Endodermal cell (in vitro differentiated cells): ENCODE measurements around the gene CACNA1E. TPM values are rescaled to one million over a fixed set of nuclear protein-coding genes. Genes with fewer than 3 reads are reported as not detected.

Experiments used
- DNase-seq: peaks from one replicate; pipeline ENCODE4 v3.0.0-alpha.2; 2017
- H3K27ac ChIP-seq: 2 replicates; pipeline ENCODE4 v1.5.1; 2013; ENCODE audit warnings: mild to moderate bottlenecking, low read depth, low read length, moderate library complexity
- H3K27me3 ChIP-seq: 2 replicates; pipeline ENCODE4 v1.6.1; 2013; ENCODE audit warnings: mild to moderate bottlenecking, low read length, moderate library complexity; ENCODE audit not compliant: insufficient read depth, control insufficient read depth, poor library complexity, severe bottlenecking
- H3K36me3 ChIP-seq: 2 replicates; pipeline ENCODE4 v1.7.0; 2013; ENCODE audit warnings: mild to moderate bottlenecking, low read length, moderate library complexity; ENCODE audit not compliant: control insufficient read depth, insufficient read depth
- H3K4me1 ChIP-seq: one replicate; pipeline ENCODE4 v1.7.0; 2013; ENCODE audit warnings: low read length; ENCODE audit not compliant: control insufficient read depth, insufficient read depth
- H3K4me3 ChIP-seq: 2 replicates; pipeline ENCODE4 v1.5.1; 2013; ENCODE audit warnings: mild to moderate bottlenecking, low read length, moderate library complexity
- H3K9ac ChIP-seq: 2 replicates; pipeline ENCODE4 v1.6.1; 2013; ENCODE audit warnings: mild to moderate bottlenecking, low read length, moderate library complexity; ENCODE audit not compliant: poor library complexity, severe bottlenecking; ENCODE audit errors: extremely low read depth
- H3K9me3 ChIP-seq: 2 replicates; pipeline ENCODE4 v1.6.1; 2013; ENCODE audit warnings: mild to moderate bottlenecking, low read length, moderate library complexity; ENCODE audit not compliant: control insufficient read depth
- H3K27ac Mint-ChIP-seq: 2 replicates; pipeline ENCODE4 v1.8.0; 2020; ENCODE audit warnings: mixed read lengths
- H3K27me3 Mint-ChIP-seq: 2 replicates; pipeline ENCODE4 v1.8.0; 2021; ENCODE audit warnings: mild to moderate bottlenecking, mixed read lengths; ENCODE audit not compliant: insufficient read depth
- H3K36me3 Mint-ChIP-seq: 2 replicates; pipeline ENCODE4 v1.8.0; 2020; ENCODE audit warnings: low read depth, mixed read lengths
- H3K4me1 Mint-ChIP-seq: 2 replicates; pipeline ENCODE4 v1.8.0; 2020; ENCODE audit warnings: mixed read lengths
- H3K4me3 Mint-ChIP-seq: 2 replicates; pipeline ENCODE4 v1.8.0; 2020; ENCODE audit warnings: mild to moderate bottlenecking, moderate library complexity, mixed read lengths
- H3K9me3 Mint-ChIP-seq: 2 replicates; pipeline ENCODE4 v1.8.0; 2020; ENCODE audit warnings: mild to moderate bottlenecking, mixed read lengths
- CTCF ChIP-seq: fragments of 200-600 bp; sonication (generic); conservative IDR thresholded peaks from 2 replicates; pipeline ENCODE4 v1.5.0; 2021; ENCODE audit warnings: antibody characterized with exemption, mild to moderate bottlenecking
- WGBS, 2 experiments: methylation state at CpG; one replicate each; pipeline versions ENCODE4 v1.1.5 to v1.1.7; 2013; ENCODE audit warnings: missing lambda C conversion rate in 2 of 2, mixed read lengths in 1 of 2; ENCODE audit not compliant: insufficient coverage in 1 of 2, insufficient read length in 1 of 2; 5-methylcytosine and 5-hydroxymethylcytosine counted together
- total RNA-seq, 2 donors: library from RNA; stranded (reverse); fragmentation: NEBNext Ultra II Directional in 1 of 2; extraction: Animal tissue kit (Norgen Biotek cat#: 25700) in 1 of 2; gene quantifications; 2 replicates in 1 of 2; 3 replicates in 1 of 2; pipeline ENCODE4 v1.2.1, GENCODE V29; 2021

CACNA1E gene
- total RNA-seq, 2 donors from 2014 or later, result 4.7 to 5.8 TPM

- Mint-ChIP-seq H3K27ac (no peak overlapping the region), H3K4me1 (peaks cover 27% of the 10 kb centered on the region), H3K36me3 (peaks cover 2% of the 10 kb centered on the region), H3K4me3 (peak overlapping the region; percentile 59), H3K27me3 (peaks cover 100% of the 10 kb centered on the region), H3K9me3 (no peaks in the 10 kb centered on the region)
- Histone ChIP-seq H3K9ac (no peak overlapping the region), H3K4me1 (no peaks in the 10 kb centered on the region), H3K9me3 (no peaks in the 10 kb centered on the region), H3K36me3 (peaks cover 2% of the 10 kb centered on the region), H3K27ac (no peak overlapping the region), H3K27me3 (peaks cover 100% of the 10 kb centered on the region), H3K4me3 (peak overlapping the region; percentile 82)
- TF ChIP-seq CTCF, result no peak
- 80 to 95% methylated on average over 1 to 2 of the region's 2 CpGs for WGBS, 2 experiments
- DNase-seq, result no peak
Measured at GRCh38 chr1:181484821-181485220, 1.5 kb downstream of the CACNA1E start.

- H3K27me3 Mint-ChIP-seq, result peaks cover 100% of the 10 kb centered on the region
- no peak overlapping the region for H3K27ac Mint-ChIP-seq
- no peaks in the 10 kb centered on the region for H3K9me3 Mint-ChIP-seq
- H3K27me3 ChIP-seq, result peaks cover 100% of the 10 kb centered on the region
- H3K27ac ChIP-seq, result no peak overlapping the region
- H3K4me1 Mint-ChIP-seq, result peaks cover 27% of the 10 kb centered on the region
- peaks cover 4% of the 10 kb centered on the region for H3K36me3 ChIP-seq
- TF ChIP-seq CTCF, result no peak
- H3K4me3 ChIP-seq, result peak overlapping the region; percentile 82
- H3K4me3 Mint-ChIP-seq, result peak overlapping the region; percentile 45
- peaks cover 2% of the 10 kb centered on the region for H3K36me3 Mint-ChIP-seq
- no peak overlapping the region for H3K9ac ChIP-seq
- WGBS, 2 experiments, result 10 to 13% methylated on average over 25 to 42 of the region's 42 CpGs
- peak; percentile 89 for DNase-seq
- no peaks in the 10 kb centered on the region for H3K4me1 ChIP-seq
- no peaks in the 10 kb centered on the region for H3K9me3 ChIP-seq
Measured at GRCh38 chr1:181485287-181486097, 2.2 kb downstream of the CACNA1E start.

- no peaks in the 10 kb centered on the region for H3K9me3 ChIP-seq
- no peak overlapping the region for H3K9ac ChIP-seq
- Mint-ChIP-seq H3K9me3 (no peaks in the 10 kb centered on the region), H3K27me3 (peaks cover 100% of the 10 kb centered on the region), H3K27ac (no peak overlapping the region), H3K4me1 (peaks cover 27% of the 10 kb centered on the region), H3K4me3 (peak overlapping the region; percentile 45), H3K36me3 (peaks cover 2% of the 10 kb centered on the region)
- DNase-seq, result no peak
- TF ChIP-seq CTCF, result peak; percentile 55
- H3K4me1 ChIP-seq, result no peaks in the 10 kb centered on the region
- 9 to 28% methylated on average over 5 to 8 of the region's 8 CpGs for WGBS, 2 experiments
- H3K27me3 ChIP-seq, result peaks cover 100% of the 10 kb centered on the region
- H3K36me3 ChIP-seq, result peaks cover 4% of the 10 kb centered on the region
- H3K4me3 ChIP-seq, result peak overlapping the region; percentile 82
- H3K27ac ChIP-seq, result no peak overlapping the region
Measured at GRCh38 chr1:181486098-181486420, 2.7 kb downstream of the CACNA1E start.
